Uterus (tissue), 4 donors: ENCODE results near the gene VEPH1. TPM values are rescaled to one million over a fixed set of nuclear protein-coding genes. Genes with fewer than 3 reads are reported as not detected.

Experiments used
- DNase-seq, 2 donors: peaks; one replicate each; pipeline ENCODE4 v3.0.0-alpha.2; 2019 to 2020
- H3K27ac ChIP-seq, 2 donors: fragments of 200-600 bp; sonication (generic); 1 replicate in 1 of 2; 2 replicates in 1 of 2; pipeline ENCODE4 v1.5.1; 2016 to 2018
- H3K27me3 ChIP-seq, 2 donors: fragments of 200-600 bp; sonication (generic); one replicate each; pipeline ENCODE4 v1.5.1; 2018 to 2019; ENCODE audit warnings: control low read depth in 1 of 2
- H3K36me3 ChIP-seq, 2 donors: fragments of 200-600 bp; sonication (generic); one replicate each; pipeline ENCODE4 v1.5.1; 2019; ENCODE audit warnings: control low read depth in 1 of 2
- H3K4me1 ChIP-seq, 2 donors: fragments of 200-600 bp; sonication (generic); one replicate each; pipeline ENCODE4 v1.5.1; 2018 to 2019; ENCODE audit warnings: control low read depth in 1 of 2
- H3K4me3 ChIP-seq, 2 donors: fragments of 200-600 bp; sonication (generic); 1 replicate in 1 of 2; 2 replicates in 1 of 2; pipeline ENCODE4 v1.5.1; 2018 to 2019; ENCODE audit warnings: mild to moderate bottlenecking in 1 of 2
- H3K9me3 ChIP-seq, 2 donors: fragments of 200-600 bp; sonication (generic); one replicate each; pipeline ENCODE4 v1.5.1; 2019; ENCODE audit warnings: control low read depth in 1 of 2
- POLR2A ChIP-seq, 2 donors: fragments of 450-650 bp; IDR thresholded peaks; one replicate each; pipeline ENCODE4 v1.6.1; 2016; ENCODE audit warnings: antibody characterized with exemption in 2 of 2, mild to moderate bottlenecking in 1 of 2, moderate library complexity in 1 of 2
- intact Hi-C: fragments of 100-400 bp; cut with DNase I; formaldehyde crosslinking; loops from one replicate; pipeline ENCODE4 v1.15.1; 2023; ENCODE audit warnings: low total_unique reads
- total RNA-seq, 4 donors: library from RNA; depleted of rRNA in 3 of 4; stranded (reverse); fragments of >200 nt in 3 of 4; gene quantifications; one replicate each; pipeline versions ENCODE4 v1.1.0 to v1.2.4, GENCODE V29; 2014 to 2023
- TF ChIP-seq, protein P1 (sequence below), 4 experiments: fragments of 200-600 bp in 2 of 4; fragments of 450-650 bp in 2 of 4; sonication (generic) in 2 of 4; IDR thresholded peaks; one replicate each; pipeline ENCODE4 v1.5.1; 2016 to 2019; ENCODE audit warnings: antibody characterized with exemption in 4 of 4, mild to moderate bottlenecking in 2 of 4, moderate library complexity in 1 of 4
- donor health status: DM: yes; HTN: yes; CAD: no.

Gene VEPH1
- total RNA-seq, 4 donors from 2014 or later = 12.2 TPM; not detected in 3

DNA sequence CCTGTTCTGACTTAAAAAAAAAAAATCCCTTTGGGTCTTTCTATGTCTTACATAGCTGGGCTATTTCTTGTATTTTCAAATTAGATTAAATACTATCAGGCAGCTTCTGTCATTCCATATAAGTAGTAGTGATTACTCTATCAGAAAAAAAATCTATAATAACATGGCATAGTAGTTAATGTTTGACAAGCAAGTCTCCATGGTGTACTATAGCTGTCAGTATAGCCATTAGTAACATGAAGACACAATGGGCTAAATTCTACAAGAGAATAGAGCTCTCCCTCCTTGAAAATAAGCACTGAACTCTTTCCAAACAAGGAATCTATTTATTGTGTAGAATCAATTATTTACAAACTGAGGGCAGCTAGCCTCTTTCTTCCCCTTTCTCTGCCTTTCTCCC lies 19.4 kb upstream of the VEPH1 start:
- intact Hi-C loops = no loop called here
- no peak for DNase-seq
- TF ChIP-seq POLR2A (IDR thresholded peaks at IDR 0.05) = no peak
- TF ChIP-seq, protein P1, sequence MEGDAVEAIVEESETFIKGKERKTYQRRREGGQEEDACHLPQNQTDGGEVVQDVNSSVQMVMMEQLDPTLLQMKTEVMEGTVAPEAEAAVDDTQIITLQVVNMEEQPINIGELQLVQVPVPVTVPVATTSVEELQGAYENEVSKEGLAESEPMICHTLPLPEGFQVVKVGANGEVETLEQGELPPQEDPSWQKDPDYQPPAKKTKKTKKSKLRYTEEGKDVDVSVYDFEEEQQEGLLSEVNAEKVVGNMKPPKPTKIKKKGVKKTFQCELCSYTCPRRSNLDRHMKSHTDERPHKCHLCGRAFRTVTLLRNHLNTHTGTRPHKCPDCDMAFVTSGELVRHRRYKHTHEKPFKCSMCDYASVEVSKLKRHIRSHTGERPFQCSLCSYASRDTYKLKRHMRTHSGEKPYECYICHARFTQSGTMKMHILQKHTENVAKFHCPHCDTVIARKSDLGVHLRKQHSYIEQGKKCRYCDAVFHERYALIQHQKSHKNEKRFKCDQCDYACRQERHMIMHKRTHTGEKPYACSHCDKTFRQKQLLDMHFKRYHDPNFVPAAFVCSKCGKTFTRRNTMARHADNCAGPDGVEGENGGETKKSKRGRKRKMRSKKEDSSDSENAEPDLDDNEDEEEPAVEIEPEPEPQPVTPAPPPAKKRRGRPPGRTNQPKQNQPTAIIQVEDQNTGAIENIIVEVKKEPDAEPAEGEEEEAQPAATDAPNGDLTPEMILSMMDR (IDR thresholded peaks at IDR 0.05) = no peak

DNA sequence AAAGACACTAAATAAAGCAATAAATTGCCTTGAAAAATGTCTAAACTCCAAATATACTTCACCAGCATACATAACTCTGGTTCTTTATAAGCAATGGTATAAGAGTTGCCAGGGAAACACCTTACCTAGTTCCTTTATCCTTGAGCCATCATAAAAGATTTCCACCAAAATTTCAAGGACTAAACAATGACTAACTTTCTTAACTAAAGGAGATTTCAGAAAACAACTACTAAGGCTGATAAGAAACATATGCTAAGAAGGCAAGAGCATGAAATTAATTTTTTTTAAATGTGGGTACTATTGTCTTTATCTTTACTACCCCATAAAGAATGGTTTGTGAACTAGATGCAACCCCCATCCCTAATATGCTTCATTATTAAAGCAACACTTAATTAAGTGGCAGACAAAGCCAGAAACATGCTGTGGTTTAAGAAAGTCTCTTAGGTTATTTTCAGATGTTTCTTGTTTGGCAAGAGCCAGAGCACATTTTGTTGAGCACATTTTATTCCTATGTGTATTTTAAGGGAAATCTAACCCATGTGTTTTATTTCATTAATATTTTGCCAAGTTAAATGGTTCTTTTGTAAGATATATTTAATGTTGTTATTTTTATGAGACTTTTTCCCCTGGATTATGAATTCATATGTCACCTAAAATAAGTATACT lies 17.4 kb upstream of the VEPH1 start:
- H3K9me3 ChIP-seq = no peaks in the 10 kb centered on the region
- no peaks in the 10 kb centered on the region for H3K4me1 ChIP-seq
- peak overlapping the region in 1 of 2 donors; percentile 59 for H3K27ac ChIP-seq
- no peaks in the 10 kb centered on the region for H3K36me3 ChIP-seq
- H3K4me3 ChIP-seq = no peak overlapping the region
- intact Hi-C loops = no loop called here
- DNase-seq = no peak
- no peaks in the 10 kb centered on the region for H3K27me3 ChIP-seq
- TF ChIP-seq POLR2A (IDR thresholded peaks at IDR 0.05) = no peak
- TF ChIP-seq, protein P1 (IDR thresholded peaks at IDR 0.05) = no peak

More for the DNA sequence above, 19.4 kb upstream of the VEPH1 start:
- H3K36me3 ChIP-seq = no peaks in the 10 kb centered on the region
- no peaks in the 10 kb centered on the region for H3K9me3 ChIP-seq
- H3K27ac ChIP-seq = no peak overlapping the region
- no peaks in the 10 kb centered on the region for H3K27me3 ChIP-seq
- no peaks in the 10 kb centered on the region for H3K4me1 ChIP-seq
- H3K4me3 ChIP-seq = no peak overlapping the region

DNA sequence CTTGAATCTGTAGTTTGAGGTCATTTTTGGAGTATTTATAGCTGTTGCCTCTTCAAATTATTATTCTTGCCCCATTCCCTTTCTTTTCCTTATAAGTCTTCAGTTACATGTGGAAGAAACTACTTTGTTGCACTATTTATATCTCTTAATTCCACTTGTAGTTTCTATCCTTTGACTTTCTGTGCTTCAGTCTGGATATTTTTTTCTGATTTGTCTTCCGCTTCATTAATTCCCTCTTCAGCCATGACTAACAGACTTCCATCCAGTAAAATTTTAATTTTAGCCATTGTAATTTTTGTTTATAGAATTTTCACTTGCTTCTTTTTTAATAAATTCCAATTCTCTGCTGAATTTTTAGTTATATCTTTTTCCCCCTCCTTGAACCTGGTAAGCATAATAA lies 15.7 kb upstream of the VEPH1 start:
- Histone ChIP-seq H3K9me3 (no peaks in the 10 kb centered on the region), H3K4me1 (no peaks in the 10 kb centered on the region), H3K27ac (no peak overlapping the region), H3K4me3 (no peak overlapping the region), H3K27me3 (no peaks in the 10 kb centered on the region), H3K36me3 (no peaks in the 10 kb centered on the region)
- DNase-seq = no peak
- intact Hi-C loops = no loop called here
- TF ChIP-seq, protein P1 (IDR thresholded peaks at IDR 0.05) = no peak
- no peak for TF ChIP-seq POLR2A (IDR thresholded peaks at IDR 0.05)

DNA sequence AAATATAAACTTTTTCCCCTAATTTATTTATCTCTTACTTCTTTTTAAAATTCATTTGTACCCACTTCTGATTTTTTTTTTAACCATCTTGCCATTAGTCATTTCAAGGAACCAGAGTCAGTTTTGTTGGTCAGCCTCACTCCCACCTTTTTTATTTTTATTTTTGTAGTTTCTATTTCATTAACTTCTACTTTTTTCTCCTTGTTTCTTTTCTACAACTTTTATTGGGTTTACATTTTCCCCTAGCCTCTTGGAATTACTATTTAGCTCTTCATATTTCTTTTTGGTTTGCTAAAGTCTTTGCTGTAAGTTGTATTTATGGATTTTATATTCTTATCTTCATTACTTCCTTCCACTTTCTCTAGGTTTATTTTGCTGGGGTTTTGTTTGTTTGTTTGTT lies 13.7 kb upstream of the VEPH1 start:
- H3K27me3 ChIP-seq = no peaks in the 10 kb centered on the region
- no peaks in the 10 kb centered on the region for H3K36me3 ChIP-seq
- no peak for DNase-seq
- H3K4me1 ChIP-seq = no peaks in the 10 kb centered on the region
- TF ChIP-seq, protein P1 (IDR thresholded peaks at IDR 0.05) = no peak
- TF ChIP-seq POLR2A (IDR thresholded peaks at IDR 0.05) = no peak
- H3K9me3 ChIP-seq = no peaks in the 10 kb centered on the region
- H3K27ac ChIP-seq = no peak overlapping the region
- no peak overlapping the region for H3K4me3 ChIP-seq
- intact Hi-C loops = no loop called here

DNA sequence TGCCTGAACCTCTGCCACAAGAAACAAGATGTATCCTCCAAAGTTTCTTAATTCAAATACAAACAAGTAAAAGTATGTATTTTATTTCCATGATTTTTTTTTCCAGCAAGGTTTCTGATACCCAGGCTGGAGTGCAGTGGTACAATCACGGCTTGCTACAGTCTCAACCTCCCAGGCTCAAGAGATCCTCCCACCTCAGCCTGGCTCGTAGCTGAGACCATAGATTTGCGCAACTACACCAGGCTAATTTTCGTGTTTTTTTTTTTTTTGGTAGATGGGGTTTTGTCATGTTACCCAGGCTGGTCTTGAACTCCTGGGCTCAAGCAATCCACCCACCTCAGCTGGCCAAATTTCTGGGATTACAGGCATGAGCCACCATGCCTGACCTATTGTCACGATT lies 12.2 kb upstream of the VEPH1 start:
- no peak for TF ChIP-seq POLR2A (IDR thresholded peaks at IDR 0.05)
- TF ChIP-seq, protein P1 (IDR thresholded peaks at IDR 0.05) = no peak
- intact Hi-C loops = no loop called here
- H3K27ac ChIP-seq = no peak overlapping the region
- H3K4me3 ChIP-seq = no peak overlapping the region
- H3K4me1 ChIP-seq = no peaks in the 10 kb centered on the region
- no peak for DNase-seq
- no peaks in the 10 kb centered on the region for H3K9me3 ChIP-seq
- no peaks in the 10 kb centered on the region for H3K27me3 ChIP-seq
- no peaks in the 10 kb centered on the region for H3K36me3 ChIP-seq
